Lower leg skin (tissue), 4 donors: ENCODE results near the gene PREX1. TPM values are rescaled to one million over a fixed set of nuclear protein-coding genes. Genes with fewer than 3 reads are reported as not detected.

Experiments
- DNase-seq, 2 donors: peaks; one replicate each; pipeline ENCODE4 v3.0.0-alpha.2; 2019; ENCODE audit warnings: low spot score in 2 of 2
- H3K4me3 ChIP-seq: fragments of 200-600 bp; sonication (generic); 2 replicates; pipeline ENCODE4 v1.5.1; 2017; ENCODE audit warnings: mild to moderate bottlenecking, low read depth; ENCODE audit not compliant: poor library complexity, severe bottlenecking
- POLR2A ChIP-seq, 2 donors: fragments of 450-650 bp; IDR thresholded peaks; one replicate each; pipeline ENCODE4 v1.6.1; 2016 to 2017; ENCODE audit warnings: antibody characterized with exemption in 2 of 2, mild to moderate bottlenecking in 1 of 2, moderate library complexity in 1 of 2
- WGBS, 2 donors: methylation state at CpG; one replicate each; pipeline ENCODE4 v1.1.5; 2018; 5-methylcytosine and 5-hydroxymethylcytosine counted together
- intact Hi-C: fragments of 100-400 bp; cut with DNase I; formaldehyde crosslinking; loops from one replicate; pipeline ENCODE4 v1.15.0; 2023; ENCODE audit warnings: low total_unique reads
- total RNA-seq, 4 donors: library from RNA; depleted of rRNA; stranded (reverse); fragments of >200 nt; gene quantifications; one replicate each; pipeline ENCODE4 v1.1.0, GENCODE V29; 2016
- TF ChIP-seq, protein P1 (sequence below), 3 donors: fragments of 450-650 bp; IDR thresholded peaks; one replicate each; pipeline ENCODE4 v1.5.1; 2016; ENCODE audit warnings: antibody characterized with exemption in 3 of 3, mild to moderate bottlenecking in 3 of 3, moderate library complexity in 2 of 3

PREX1 gene
- total RNA-seq, 4 donors from 2014 or later = 5.4 to 18.6 (median 7.9) TPM

- WGBS, 2 donors = 65 to 66% methylated on average over 5 of the region's 5 CpGs
- no peak overlapping the region for H3K4me3 ChIP-seq
- DNase-seq = no peak
- TF ChIP-seq POLR2A (IDR thresholded peaks at IDR 0.05) = no peak
- TF ChIP-seq, protein P1, sequence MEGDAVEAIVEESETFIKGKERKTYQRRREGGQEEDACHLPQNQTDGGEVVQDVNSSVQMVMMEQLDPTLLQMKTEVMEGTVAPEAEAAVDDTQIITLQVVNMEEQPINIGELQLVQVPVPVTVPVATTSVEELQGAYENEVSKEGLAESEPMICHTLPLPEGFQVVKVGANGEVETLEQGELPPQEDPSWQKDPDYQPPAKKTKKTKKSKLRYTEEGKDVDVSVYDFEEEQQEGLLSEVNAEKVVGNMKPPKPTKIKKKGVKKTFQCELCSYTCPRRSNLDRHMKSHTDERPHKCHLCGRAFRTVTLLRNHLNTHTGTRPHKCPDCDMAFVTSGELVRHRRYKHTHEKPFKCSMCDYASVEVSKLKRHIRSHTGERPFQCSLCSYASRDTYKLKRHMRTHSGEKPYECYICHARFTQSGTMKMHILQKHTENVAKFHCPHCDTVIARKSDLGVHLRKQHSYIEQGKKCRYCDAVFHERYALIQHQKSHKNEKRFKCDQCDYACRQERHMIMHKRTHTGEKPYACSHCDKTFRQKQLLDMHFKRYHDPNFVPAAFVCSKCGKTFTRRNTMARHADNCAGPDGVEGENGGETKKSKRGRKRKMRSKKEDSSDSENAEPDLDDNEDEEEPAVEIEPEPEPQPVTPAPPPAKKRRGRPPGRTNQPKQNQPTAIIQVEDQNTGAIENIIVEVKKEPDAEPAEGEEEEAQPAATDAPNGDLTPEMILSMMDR (IDR thresholded peaks at IDR 0.05) = no peak
- intact Hi-C loops = no loop called here
Measured at GRCh38 chr20:48790473-48791003, 37.3 kb downstream of the PREX1 start.

DNA sequence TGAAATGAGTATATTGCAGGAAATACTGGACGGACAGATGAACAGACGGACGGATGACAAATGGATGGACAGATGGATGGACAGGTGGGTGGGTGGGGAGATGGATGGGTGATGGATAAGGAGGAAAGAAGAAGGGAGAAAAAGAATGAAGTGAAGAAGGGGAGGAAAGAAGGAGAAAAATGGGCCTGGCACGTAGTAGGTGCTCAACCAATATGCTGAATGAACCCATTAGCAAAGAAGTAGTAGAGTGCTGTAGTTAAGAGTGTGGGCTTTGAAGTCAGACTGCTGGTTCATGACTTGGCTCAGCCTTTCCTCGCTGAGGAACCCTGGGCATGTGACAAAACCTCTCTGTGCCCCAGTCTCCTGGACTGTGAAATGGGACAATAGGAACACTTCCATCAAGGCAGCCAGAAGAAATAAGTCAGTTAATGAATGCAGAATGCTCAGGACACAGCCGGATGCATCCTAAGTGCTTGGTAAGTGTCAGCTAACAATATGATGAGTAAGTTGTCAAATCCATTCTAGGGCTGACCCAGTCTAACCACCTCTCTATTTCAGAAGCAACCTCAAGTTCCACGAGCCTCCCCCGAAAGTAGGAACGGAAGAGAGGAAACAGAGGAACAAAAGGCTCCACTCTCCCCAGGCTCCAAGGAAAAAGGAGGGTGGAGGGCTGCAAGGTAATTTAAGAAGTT lies 37.9 kb downstream of the PREX1 start:
- no peak for DNase-seq
- intact Hi-C loops = no loop called here
- H3K4me3 ChIP-seq = no peak overlapping the region
- TF ChIP-seq POLR2A (IDR thresholded peaks at IDR 0.05) = no peak
- TF ChIP-seq, protein P1 (IDR thresholded peaks at IDR 0.05) = no peak
- 79 to 83% methylated on average over 9 of the region's 9 CpGs for WGBS, 2 donors

DNA sequence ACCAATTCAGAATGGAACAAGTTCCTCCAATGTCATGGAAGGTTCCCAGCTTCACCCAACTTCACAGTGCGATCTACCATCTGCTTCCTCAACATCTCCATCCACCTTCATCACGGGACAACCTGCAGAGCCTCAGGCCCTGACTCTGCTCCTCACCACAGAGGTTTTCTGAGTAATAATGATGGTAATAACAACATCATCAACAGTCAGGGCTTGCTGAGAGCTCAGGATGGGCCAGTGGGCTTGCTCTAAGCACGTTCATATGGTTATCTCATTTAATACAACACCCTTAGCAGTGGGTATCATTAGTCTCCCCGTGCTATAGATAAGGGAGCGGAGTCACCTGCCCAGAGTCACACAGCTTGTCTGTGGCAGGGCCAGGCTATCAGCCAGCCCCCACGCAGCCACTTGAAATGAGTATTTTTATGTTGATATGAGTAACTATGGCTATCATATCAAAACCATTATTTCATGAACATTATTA lies 38.6 kb downstream of the PREX1 start:
- TF ChIP-seq, protein P1 (IDR thresholded peaks at IDR 0.05) = no peak
- TF ChIP-seq POLR2A (IDR thresholded peaks at IDR 0.05) = no peak
- WGBS, 2 donors = 83 to 89% methylated on average over 6 of the region's 6 CpGs
- DNase-seq = no peak
- intact Hi-C loops = no loop called here
- no peak overlapping the region for H3K4me3 ChIP-seq

GRCh38 chr20:48788486-48789072 lies 39.2 kb downstream of the PREX1 start:
- no peak for DNase-seq
- intact Hi-C loops = no loop called here
- TF ChIP-seq POLR2A (IDR thresholded peaks at IDR 0.05) = no peak
- TF ChIP-seq, protein P1 (IDR thresholded peaks at IDR 0.05) = no peak
- WGBS, 2 donors = 84 to 86% methylated on average over 9 of the region's 9 CpGs
- no peak overlapping the region for H3K4me3 ChIP-seq

GRCh38 chr20:48787861-48788375 lies 39.9 kb downstream of the PREX1 start:
- intact Hi-C loops = no loop called here
- TF ChIP-seq, protein P1 (IDR thresholded peaks at IDR 0.05) = no peak
- TF ChIP-seq POLR2A (IDR thresholded peaks at IDR 0.05) = no peak
- peak in 1 of 2 donors; percentile 35 for DNase-seq
- 46 to 58% methylated on average over 9 of the region's 9 CpGs for whole genome bisulfite sequencing, 2 donors
- no peak overlapping the region for H3K4me3 ChIP-seq
